Body of pancreas (tissue), 4 donors: ENCODE results near the gene ENHO.

Experiments
- POLR2A ChIP-seq, 3 donors: fragments of 450-650 bp; IDR thresholded peaks; one replicate each; pipeline ENCODE4 v1.6.1; 2016; ENCODE audit warnings: antibody characterized with exemption in 3 of 3, mild to moderate bottlenecking in 2 of 3
- TF ChIP-seq, protein P1 (sequence below), 7 experiments: fragments of 450-650 bp in 4 of 7; fragments of 200-600 bp in 3 of 7; sonication (generic) in 3 of 7; IDR thresholded peaks; one replicate each; pipeline ENCODE4 v1.5.1; 2016 to 2019; ENCODE audit warnings: antibody characterized with exemption in 7 of 7

GRCh38 chr9:34514816-34515215 is 8.0 kb downstream of the ENHO start:
- TF ChIP-seq, protein P1, sequence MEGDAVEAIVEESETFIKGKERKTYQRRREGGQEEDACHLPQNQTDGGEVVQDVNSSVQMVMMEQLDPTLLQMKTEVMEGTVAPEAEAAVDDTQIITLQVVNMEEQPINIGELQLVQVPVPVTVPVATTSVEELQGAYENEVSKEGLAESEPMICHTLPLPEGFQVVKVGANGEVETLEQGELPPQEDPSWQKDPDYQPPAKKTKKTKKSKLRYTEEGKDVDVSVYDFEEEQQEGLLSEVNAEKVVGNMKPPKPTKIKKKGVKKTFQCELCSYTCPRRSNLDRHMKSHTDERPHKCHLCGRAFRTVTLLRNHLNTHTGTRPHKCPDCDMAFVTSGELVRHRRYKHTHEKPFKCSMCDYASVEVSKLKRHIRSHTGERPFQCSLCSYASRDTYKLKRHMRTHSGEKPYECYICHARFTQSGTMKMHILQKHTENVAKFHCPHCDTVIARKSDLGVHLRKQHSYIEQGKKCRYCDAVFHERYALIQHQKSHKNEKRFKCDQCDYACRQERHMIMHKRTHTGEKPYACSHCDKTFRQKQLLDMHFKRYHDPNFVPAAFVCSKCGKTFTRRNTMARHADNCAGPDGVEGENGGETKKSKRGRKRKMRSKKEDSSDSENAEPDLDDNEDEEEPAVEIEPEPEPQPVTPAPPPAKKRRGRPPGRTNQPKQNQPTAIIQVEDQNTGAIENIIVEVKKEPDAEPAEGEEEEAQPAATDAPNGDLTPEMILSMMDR (IDR thresholded peaks at IDR 0.05), result no peak
- TF ChIP-seq POLR2A (IDR thresholded peaks at IDR 0.05), result no peak
